Right forelimb (tissue), 1 donor: Measurements from ENCODE around the gene C17orf75.
"Not testable (repeated sequence)": the region's sequence is repeated elsewhere in the genome, so short reads cannot be mapped to it uniquely, and the experiment has no call there.

Source experiments
- DNase-seq: peaks from one replicate; pipeline ENCODE4 v3.0.0-alpha.2; 2018

C17orf75 gene

GRCh38 chr17:32342603-32343325 is 791 bp upstream of the C17orf75 start:
- DNase-seq: no peak

GRCh38 chr17:32341141-32341856 is 674 bp downstream of the C17orf75 start:
- DNase-seq: no peak

- DNase-seq: no peak
Measured at GRCh38 chr17:32335687-32336086, 6.3 kb downstream of the C17orf75 start.

DNA sequence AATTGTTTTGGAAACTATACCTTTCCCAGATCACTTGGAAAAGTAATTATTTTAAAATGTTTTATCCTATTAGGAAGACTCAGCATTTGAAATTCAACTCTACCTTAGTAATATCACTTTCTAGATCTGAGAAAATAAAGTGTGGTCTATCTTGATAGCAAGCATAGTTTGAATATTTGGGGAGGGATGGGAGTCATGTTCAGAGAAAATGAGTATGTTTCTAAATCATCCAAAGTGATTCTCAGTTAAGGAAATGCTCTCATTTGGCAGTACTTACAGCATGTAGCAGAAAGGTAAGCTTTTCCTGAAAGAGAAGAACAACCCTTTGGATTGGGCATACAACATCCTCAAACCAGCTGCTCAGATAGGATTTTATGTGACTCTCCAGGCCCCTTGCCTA is 6.9 kb downstream of the C17orf75 start:
- DNase-seq: no peak

GRCh38 chr17:32333187-32333586 is 8.8 kb downstream of the C17orf75 start:
- no peak for DNase-seq

DNA sequence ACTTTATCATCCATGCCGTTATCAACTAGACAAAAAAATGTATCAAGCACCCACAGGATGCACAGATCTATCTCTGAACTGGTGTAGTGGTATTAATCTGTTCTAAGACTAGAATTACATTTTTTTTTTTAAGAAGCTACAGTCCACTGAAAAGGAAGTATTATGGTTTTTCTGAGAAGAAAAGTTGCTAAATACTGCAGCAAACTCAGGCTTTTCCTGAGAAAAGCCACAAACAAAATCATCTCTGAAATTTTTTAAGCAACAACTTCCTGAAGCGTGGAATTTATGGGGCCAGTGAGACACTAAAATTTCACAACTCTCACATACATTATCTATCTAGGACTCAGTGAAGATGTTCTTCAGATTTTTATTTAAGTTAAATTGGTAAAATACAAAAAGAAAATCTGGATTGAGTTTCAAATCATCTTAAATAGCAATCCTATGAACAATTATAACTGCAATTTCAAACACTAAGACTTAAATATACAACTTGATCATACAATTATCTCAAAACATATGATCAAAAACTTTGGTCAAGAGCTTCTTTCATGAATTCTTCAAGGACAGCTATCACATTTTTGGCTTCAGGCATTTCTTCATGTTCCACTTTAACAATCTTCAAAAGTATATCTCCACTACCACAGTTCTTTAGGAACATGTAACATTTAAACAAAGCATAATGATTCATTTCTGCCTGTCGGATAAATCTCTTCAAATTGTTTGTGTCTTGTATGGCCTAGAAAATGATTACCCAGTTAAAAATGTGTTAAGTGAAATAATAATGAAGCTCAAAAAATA is 10.5 kb downstream of the C17orf75 start:
- no peak for DNase-seq

DNA sequence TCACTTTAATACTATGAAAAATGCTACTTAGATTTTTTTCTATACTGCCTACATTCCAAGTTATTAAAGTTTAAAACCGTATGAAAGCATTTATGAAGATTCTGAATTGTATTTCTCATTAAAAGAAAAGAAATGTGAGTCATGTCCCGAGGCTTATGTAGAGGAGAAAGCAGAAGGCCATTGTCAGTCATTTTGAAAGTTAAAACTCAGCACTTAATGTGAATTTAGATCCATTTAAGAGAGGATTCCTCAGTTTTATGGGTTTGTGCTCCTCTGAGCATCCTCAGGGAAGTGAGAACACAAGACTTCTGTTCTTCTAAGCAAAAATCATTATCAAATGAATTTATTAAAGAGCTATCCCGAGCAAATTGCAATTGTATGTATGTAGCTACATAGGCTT is 11.8 kb downstream of the C17orf75 start:
- DNase-seq: no peak

- DNase-seq: no peak
Measured at GRCh38 chr17:32327911-32328310, 14.1 kb downstream of the C17orf75 start.

- DNase-seq: no peak
Measured at GRCh38 chr17:32323811-32324491, 18.0 kb downstream of the C17orf75 start.

GRCh38 chr17:32323046-32323445 is 18.9 kb downstream of the C17orf75 start:
- DNase-seq: no peak

DNA sequence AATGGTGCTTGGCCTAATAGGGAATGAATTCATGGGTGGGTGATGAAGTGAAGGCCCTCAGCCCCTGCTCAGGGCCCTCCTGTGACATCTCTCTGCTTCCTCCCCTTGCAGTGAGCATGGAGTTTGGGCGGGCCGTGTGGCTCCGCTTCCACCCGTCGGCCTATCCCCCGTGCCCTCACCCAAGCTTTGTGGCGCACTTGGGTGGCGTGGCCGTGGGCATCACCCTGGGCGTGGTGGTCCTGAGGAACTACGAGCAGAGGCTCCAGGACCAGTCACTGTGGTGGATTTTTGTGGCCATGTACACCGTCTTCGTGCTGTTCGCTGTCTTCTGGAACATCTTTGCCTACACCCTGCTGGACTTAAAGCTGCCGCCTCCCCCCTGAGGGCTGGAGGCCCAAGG is 21.1 kb downstream of the C17orf75 start:
- no peak for DNase-seq

- not testable (repeated sequence) for DNase-seq
Measured at GRCh38 chr17:32320080-32320479, 21.9 kb downstream of the C17orf75 start.

DNA sequence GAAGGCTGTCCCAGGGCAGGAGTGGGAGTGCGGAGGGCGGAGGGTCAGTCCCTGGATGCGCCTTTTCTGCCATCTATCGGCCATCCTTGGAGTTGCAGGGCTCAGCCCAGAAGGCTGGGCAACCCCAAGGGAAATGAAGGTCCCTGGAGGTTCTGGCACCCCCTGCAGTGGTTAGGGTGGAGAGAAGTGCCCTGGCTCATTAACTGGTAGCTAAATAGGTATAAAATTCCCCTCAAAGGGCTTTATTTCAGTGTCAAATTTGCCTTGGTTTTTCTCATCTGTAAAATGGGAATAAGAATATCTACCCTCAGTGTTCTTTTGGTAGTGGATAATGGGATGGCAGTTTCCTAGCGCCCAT is 22.4 kb downstream of the C17orf75 start:
- peak; percentile 79 for DNase-seq

DNA sequence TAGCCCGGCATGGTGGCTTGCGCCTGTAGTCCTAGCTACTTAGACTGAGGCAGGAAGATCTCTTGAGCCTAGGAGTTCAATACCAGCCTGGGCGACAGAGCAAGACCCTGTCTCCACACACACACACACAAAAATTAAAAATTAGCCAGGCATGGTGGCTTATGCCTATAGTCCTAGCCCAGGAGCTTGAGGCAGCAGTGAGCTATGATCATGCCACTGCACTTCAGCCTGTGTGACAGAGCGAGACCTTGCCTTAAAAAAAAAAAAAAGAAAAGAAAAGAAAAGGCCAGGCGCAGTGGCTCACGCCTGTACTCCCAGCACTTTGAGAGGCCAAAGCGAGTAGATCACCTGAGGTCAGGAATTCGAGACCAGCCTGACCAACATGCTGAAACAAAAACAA is 23.9 kb downstream of the C17orf75 start:
- DNase-seq: no peak

DNA sequence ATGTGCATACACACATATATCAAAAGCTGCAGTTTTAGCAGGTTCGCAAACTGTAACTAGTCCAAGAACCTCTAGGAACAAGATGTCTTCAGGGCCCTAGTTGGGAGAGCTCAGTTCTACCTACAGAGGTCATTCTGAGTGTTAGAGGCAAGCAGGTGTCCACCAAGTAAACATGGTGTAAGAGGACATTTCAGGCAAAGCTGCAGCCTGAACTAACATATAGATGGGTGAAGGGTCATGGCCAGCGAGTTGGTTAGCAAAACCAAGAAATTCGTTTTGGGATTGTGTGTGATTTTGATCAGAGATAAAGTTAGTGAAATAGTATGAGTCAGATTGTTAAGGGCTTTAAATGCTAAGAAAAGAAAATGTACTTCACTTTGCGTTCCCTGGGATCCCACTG is 24.6 kb downstream of the C17orf75 start:
- DNase-seq: no peak

DNA sequence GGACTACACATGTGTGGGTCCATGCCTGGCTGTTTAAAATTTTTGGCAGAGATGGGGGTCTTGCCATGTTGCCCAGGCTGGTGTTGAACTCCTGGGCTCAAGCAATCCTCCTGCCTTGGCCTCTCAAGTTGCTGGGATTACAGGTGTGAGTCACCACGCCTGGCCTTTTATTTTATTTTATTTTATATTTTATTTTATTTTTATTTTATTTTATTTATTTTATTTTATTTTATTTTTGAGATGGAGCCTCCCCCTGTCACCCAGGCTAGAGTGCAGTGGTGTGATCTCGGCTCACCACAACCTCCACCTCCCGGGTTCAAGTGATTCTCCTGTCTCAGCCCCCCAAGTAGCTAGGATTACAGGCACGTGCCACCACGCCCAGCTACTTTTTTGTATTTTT is 25.3 kb downstream of the C17orf75 start:
- DNase-seq: not testable (repeated sequence)

DNA sequence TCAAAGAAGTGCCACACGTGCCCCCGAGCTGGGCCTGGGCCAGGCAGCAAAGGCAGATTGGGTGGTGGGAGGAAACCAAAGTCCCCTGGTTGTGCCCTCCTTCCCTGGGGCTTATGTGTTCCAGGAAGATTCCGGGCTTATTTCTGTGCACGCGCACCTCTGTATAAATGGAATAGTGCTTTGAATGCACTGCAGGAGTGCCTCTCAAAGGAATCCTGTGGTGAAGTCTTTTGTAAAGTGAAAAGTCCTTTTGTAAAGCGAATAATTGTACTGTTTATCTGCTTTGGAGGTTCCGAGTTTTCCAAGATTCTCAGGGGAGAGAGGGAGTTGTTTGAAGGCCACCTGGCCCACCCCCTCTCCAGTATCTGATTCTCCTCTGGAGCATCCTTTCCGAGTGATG is 26.8 kb downstream of the C17orf75 start:
- DNase-seq: no peak

DNA sequence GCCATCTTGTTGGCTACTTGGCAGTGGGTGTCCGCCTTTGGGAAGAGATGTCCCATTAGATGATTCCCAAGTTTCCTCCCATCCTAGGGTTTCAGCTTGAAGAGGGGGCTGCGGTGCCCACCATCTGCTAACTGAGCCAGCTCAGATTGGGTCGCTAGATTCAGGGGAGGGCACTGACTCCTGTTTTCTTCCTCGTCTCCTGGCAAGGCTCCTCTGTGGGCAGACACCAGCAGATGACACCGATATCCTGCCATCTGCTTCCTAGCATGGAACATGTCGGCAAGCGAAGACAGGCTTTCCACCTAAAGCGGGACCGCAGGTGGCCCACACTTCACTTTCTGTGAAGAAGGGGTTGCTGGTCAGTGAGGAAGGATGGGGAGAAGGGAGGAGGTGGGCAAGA is 27.3 kb downstream of the C17orf75 start:
- DNase-seq: no peak

DNA sequence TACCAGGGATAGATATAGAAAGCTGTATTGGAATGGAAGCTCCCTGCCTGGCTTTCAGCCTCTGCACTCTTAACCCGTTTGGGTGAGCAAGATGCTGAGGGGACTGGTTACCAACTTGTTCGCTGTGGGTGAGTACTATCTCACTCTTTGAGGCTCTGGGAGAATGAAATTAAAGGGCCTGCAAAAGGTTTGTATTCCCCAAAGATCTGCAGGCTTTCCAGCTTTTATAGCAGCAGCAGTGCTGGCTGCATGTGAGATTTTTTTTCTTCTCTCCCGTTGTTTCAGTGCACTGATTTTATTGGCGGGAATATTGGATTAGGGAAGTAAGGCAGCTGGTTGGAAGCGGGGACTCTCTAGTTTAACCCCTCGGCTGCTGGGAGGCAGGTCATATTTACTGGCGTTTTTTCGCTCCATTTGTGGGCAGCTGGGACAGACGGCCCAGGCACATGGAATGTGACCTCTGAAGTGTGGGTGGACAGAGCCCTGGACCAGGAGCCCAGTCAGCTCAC is 30.9 kb downstream of the C17orf75 start:
- peak; percentile 63 for DNase-seq

- no peak for DNase-seq
Measured at GRCh38 chr17:32307658-32308057, 34.3 kb downstream of the C17orf75 start.

- no peak for DNase-seq
Measured at GRCh38 chr17:32305049-32305448, 36.9 kb downstream of the C17orf75 start.

GRCh38 chr17:32303781-32304288 is 38.1 kb downstream of the C17orf75 start:
- DNase-seq: no peak
